Putamen (tissue), 1 donor: Measurements from ENCODE around the gene ZNF2.

Experiments
- DNase-seq: peaks from one replicate; pipeline ENCODE4 v3.0.0-alpha.2; 2016; ENCODE audit warnings: low spot score

The ZNF2 gene

GRCh38 chr2:95165371-95166064, at the start of gene ZNF2:
ZNF2 (plus strand) TSS chr2:95165809; CDS start chr2:95176227, 10,418 bp downstream.
- peak; percentile 98 for DNase-seq

- DNase-seq: no peak
These were observed 44.6 kb upstream of the ZNF2 start for GRCh38 chr2:95121093-95121406.

DNA sequence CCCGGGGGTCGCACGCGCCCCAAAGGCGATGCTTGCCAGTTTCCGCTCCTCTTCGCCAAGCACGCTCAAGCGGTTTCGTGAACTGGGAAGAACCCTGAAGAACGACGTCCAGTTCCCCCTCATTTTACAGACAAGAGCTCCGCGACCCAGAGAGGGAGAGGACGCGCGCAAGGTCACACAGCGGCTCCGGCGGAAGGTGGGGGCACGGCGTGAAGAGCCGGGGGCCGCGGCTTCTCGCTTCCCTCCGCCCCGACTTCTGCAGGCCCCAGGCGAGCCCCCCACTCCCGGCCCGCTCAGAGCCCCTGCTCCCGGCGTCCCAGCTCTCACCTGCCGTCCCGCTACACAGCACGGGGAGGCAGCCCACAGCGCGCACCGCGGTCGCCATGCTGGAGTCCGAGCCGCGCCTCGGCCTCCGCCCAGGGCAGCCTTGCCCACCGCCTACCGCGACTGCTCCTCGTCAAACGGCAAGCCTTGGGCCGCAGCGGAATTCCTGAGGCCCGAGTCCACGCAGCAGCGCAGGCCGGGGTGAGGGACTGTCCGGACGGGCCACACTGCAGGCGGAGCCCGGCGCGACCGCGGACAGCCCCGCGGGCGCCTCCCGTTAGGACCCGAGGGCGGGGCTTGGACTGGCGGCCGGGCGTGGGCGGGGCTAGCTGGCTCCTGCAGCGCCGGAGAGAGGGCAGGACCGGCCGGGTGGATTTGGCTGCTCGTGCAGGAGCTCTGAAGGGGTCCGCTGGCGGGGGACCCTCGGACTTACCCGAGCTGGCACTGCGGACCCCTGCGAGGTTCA, 44.0 kb upstream of the ZNF2 start, which contains the start of gene MRPS5:
TSS of gene MRPS5 (minus strand) at position 402 of the 790 bp plus-strand sequence. CDS start at position 385, 17 bp downstream.
- DNase-seq: peak; percentile 85

DNA sequence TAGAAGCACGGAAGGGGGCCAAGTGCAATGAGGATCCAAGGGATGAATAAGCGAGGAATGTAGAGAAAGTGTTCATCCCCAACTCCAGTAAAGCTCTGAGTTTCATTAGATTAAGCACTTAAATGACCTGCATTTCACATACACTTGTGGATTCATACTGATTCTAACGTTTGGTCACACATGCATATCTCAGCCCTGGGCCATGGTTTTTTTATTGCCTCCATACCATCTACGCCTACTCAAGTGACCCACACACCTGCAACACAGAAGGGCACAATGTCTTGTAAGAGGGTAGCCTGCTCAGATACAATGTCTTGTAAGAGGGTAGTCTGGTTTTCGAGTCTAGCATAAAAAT, 43.4 kb upstream of the ZNF2 start:
- DNase-seq: no peak

- DNase-seq: no peak
These were observed 26.9 kb upstream of the ZNF2 start for GRCh38 chr2:95138702-95139101.

DNA sequence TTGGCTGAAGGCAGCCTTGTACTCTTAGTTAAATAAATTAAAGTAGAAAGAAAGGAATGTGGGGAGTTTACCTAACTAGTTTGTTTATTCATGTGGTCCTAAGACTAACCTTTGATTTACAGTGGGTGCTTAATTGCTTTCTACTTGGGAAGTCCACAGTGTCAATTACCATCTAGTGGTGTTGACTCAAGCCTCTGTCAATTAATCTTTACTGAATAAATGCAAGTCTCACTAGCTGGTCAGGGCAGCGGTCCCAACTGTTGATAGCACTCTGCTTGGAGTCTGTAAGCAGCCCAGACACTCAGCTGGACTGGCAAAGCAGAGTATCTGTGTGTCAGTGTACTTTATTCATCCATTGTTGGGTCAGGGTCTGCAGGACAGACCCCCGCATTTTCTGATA, 21.8 kb upstream of the ZNF2 start:
- DNase-seq: no peak

GRCh38 chr2:95149397-95149984, 16.1 kb upstream of the ZNF2 start:
- no peak for DNase-seq

DNA sequence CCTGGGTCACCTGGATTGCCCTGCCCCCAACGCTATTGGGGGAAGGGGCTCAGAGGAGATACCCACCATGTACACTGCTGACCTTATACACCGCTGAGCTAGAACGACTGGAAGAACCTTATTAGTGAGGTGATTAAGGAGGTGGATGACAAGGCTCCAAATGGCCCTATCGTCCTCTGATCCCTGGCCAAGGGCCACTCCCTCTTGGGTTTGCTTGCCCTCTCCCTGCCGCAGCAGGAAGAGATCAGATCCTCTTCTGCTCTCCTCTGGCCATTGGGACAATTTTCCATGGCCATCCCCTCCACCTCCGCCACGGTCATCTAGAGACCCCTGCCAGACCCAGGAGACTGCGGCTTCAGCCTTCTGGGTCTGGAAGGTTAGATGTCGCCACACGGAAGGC, 7.2 kb upstream of the ZNF2 start:
- no peak for DNase-seq

DNA sequence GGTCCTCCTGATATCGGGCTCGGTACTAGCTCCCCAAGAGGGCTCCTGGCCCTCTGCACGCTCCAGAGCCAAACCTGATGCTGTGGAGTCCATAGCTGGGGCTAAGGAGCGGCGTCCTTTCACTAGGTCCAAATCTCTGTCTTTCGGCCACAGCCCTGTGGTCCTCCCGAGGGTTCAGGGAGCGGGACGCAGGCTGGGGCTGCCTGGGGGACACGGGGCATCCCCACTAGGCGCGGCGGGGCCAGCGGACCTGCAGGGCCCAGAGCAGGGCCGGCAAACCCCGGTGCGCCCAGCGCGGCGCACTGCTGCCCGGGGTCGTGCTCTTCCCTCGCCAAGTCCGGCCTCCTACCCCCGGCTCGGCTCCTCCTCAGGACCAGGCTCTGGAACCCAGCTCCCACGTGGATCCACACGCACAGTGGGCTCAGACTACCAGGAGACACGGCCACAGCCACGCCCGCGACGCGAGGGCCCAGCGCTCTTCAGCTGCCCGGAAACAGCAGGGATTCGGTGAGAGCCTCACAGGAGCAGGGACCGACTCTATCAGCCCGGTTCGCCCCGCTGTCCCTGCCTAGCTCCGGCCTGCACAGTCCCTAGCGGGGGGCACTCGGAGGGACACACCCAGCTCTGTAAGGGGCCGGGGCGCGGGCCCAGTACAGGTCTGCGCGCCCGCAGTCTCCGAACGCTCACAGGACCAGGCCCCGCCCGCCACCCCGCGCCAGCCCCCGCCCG, 6.6 kb upstream of the ZNF2 start:
- peak; percentile 25 for DNase-seq

DNA sequence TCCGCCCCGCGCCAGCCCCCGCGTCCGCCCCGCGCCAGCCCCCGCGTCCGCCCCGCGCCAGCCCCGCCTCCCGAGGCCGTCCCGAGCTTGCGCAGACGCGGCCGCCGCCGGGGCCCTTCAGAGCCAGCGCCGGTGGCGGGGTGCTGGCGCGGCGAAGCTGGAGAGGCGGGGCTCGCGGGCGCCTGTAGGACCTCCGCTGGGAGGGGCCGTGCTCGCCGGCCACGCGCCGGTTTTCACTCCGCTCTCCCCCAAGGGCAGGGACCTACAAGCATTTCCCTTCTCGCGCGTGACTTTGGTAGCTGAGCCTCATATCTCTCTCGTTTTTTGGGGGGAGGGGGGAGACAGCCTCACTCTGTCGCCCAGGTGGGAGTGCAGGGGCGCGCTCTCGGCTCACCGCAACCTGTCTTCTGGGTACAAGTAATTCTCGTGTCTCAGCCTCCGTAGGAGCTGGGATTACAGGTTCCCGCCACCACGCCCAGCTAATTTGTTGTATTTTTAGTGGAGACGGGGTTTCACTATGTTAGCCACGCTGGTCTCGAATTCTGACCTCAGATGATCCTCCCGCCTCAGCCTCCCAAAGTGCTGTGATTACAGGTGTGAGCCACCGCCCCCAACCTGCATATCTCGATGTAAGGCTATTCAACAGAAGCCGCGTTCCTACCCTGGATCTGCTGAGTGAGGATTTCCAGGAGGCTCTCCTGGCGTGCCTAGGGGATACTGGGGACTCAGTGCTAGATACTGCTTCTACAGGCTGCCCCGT, 5.7 kb upstream of the ZNF2 start, which contains the start of gene ZNF514:
TSS of gene ZNF514 (minus strand) at position 159 of the 760 bp plus-strand sequence. CDS start 6,595 bp downstream, outside the sequence.
- DNase-seq: peak; percentile 83

- no peak for DNase-seq
These were observed 609 bp upstream of the ZNF2 start for GRCh38 chr2:95165030-95165370.

DNA sequence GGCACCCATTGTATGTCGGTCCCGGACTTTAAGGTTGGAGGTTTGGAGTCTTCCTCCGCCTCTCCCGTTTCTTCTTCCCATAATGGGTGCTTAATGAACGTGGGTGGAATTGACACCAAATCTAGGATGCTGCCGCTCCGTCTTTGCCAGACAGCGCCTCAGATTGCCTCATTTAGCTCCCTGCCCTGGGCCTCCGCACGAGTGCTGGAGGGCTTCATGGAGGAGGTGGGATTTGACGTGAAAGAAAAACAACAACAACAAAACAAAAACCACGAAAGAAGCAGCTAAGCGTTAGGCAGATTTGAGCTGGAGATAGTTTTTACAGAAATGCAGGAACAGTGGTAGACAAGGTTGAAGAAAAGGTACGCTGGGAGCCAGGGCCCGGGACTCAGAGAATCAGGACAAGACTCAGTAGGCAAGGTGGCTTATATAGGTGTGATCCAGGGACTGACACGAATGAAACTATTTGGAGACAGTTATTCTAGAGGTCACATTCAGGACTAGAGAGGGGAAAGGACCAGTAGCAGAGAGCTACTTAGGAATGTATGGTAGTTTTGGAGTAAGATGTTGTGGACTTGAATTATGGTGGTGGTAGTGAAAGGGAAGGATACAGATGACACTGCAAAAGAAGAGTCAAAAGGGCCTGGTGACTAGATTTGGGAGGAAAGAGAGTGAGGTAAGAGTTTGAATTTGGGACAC, 605 bp downstream of the ZNF2 start:
- no peak for DNase-seq

GRCh38 chr2:95171902-95172301, 6.3 kb downstream of the ZNF2 start:
- DNase-seq: no peak

DNA sequence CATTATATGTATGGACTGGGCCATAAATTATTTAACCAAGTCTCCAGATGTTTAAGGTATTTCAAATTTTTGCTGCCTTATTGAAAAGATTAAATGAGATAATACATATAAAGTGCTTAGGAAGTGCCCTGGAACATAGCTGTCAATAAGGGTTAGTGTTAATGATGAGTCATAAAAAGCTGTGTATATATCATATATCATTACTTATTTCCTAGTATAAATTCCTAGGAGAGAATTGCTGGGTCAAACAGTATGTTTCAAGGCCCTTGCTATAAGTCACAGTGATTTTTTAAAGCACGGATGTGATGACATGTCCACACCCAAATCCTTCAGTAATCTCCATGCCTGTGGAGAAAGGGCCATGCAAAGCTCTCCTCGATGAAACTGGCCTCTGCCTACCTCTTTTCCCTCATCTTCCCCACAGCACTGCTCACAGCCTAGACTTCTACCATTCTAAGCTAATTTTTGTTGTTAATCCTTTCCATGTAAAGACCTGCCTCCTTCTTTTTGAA, 8.5 kb downstream of the ZNF2 start:
- DNase-seq: no peak

GRCh38 chr2:95179451-95179850, 13.8 kb downstream of the ZNF2 start:
- DNase-seq: no peak

DNA sequence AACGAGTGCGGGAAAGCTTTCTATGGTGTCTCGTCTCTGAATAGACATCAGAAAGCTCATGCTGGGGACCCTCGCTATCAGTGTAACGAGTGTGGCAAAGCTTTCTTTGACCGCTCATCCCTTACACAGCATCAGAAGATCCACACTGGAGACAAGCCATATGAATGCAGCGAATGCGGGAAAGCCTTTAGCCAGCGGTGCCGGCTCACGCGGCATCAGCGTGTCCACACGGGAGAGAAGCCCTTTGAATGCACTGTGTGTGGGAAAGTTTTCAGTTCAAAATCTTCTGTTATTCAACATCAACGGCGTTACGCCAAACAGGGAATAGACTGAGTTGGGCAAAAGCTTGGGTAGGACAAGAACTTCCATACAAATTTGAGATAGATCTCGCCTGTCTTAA, 16.2 kb downstream of the ZNF2 start:
- DNase-seq: no peak

DNA sequence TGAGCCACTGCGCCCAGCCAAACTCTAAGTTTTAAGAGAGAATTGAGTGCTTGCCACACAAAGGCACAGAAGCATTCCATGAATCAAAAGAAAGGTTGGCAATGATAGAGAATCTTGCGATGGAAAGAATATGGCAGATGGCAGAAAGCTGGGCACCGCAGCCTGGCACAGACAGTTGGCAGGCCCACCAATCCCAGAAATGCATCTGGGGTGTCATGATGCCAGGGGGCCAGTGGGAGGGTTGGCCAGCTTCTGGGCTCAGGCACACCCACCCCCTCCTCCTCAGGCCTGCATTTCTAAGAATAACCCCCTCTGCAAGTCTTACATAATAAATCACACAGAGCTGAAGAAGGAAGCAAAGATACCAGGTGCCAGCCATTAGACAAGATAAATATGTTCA, 19.6 kb downstream of the ZNF2 start:
- DNase-seq: no peak

GRCh38 chr2:95185973-95186372, 20.4 kb downstream of the ZNF2 start:
- DNase-seq: no peak

DNA sequence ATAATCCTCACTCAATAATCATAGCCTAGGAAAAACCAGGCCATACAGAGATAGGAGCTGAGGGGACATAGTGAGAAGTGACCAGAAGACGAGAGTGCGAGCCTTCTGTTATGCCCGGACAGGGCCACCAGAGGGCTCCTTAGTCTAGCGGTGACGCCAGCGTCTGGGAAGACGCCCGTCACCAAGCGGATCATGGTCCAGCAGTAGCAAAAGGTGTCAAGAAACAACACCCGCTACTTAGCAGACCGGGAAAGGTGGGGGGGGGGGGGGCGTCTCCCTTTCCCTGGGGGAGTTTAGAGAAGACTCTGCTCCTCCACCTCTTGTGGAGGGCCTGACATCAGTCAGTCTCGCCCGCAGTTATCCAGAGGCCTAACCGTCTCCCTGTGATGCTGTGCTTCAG, 27.3 kb downstream of the ZNF2 start:
- peak; percentile 37 for DNase-seq

GRCh38 chr2:95203911-95204310, 38.3 kb downstream of the ZNF2 start:
- no peak for DNase-seq

DNA sequence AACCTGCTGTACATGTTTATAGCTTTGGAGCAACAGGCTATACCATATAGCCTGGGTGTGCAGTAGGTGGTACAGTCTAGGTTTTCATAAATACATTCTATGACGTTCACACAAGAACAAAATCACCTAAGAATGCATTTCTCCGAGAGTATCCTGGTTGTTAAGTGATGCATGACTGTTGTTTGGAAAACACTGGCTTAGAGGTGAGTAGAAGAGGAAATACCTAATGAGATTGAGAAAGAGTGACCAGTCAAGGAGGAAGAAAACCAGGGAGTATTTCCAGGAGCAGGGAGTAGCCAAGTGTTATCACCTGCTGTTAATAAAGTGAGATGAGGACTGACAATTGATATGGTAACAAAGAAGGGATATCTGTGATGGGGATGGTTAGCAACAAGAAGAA, 38.8 kb downstream of the ZNF2 start:
- DNase-seq: no peak
